Pancreas (tissue), 10 donors: ENCODE data around the gene AUH. TPM values are rescaled to one million over a fixed set of nuclear protein-coding genes. Genes with fewer than 3 reads are reported as not detected.

ENCODE experiments used
- ATAC-seq, 4 donors: fragments of 200-7000 bp; cut with Tn5 transposase; one replicate each; pipeline versions ENCODE4 v1.8.0 to v1.9.1; 2020; ENCODE audit warnings: mild to moderate bottlenecking in 4 of 4, moderate library complexity in 4 of 4
- DNase-seq, 6 donors: peaks; one replicate each; pipeline ENCODE4 v3.0.0-alpha.2; 2020
- FAIRE-seq: peaks from 2 replicates; lab custom pipeline; 2012; peaks lifted over from hg19 to GRCh38; lab: Jason Lieb, UNC
- H3K27ac ChIP-seq, 4 donors: fragments of 200-600 bp; sonication (generic); 1 replicate in 3 of 4; 2 replicates in 1 of 4; pipeline versions ENCODE4 v1.5.0 to v1.8.0; 2020
- H3K27me3 ChIP-seq, 4 donors: fragments of 200-600 bp; one replicate each; pipeline ENCODE4 v1.8.0; 2021
- H3K36me3 ChIP-seq, 3 donors: fragments of 200-600 bp; sonication (generic) in 1 of 3; one replicate each; pipeline versions ENCODE4 v1.5.0 to v1.8.0; 2020 to 2021
- H3K4me1 ChIP-seq, 3 donors: fragments of 200-600 bp; one replicate each; pipeline ENCODE4 v1.8.0; 2021
- H3K4me3 ChIP-seq, 4 donors: fragments of 200-600 bp; sonication (generic) in 2 of 4; one replicate each; pipeline versions ENCODE4 v1.5.0 to v1.8.0; 2020 to 2021
- H3K9me3 ChIP-seq, 4 donors: fragments of 200-600 bp; one replicate each; pipeline ENCODE4 v1.8.0; 2021
- CTCF ChIP-seq, 4 donors: fragments of 200-600 bp; sonication (generic) in 3 of 4; IDR thresholded peaks; one replicate each; pipeline versions ENCODE4 v1.5.0 to v1.8.0; 2021; ENCODE audit warnings: antibody characterized with exemption in 4 of 4
- WGBS, 2 donors: extraction: QIAGEN DNeasy Blood & Tissue Kit; methylation state at CpG; one replicate each; pipeline ENCODE4 v1.1.7; 2013; 5-methylcytosine and 5-hydroxymethylcytosine counted together
- intact Hi-C, 3 donors: fragments of 100-400 bp; cut with DNase I; formaldehyde crosslinking; loops; one replicate each; pipeline versions ENCODE4 v1.11.1 to v1.14.2; 2022
- polyA plus RNA-seq, 2 donors: library from polyadenylated mRNA; stranded (reverse); fragments of 200-250 nt; gene quantifications; one replicate each; pipeline ENCODE4 v1.2.3, GENCODE V29; 2013
- total RNA-seq, 6 donors: library from RNA; stranded (reverse); fragmentation: NEBNext Ultra II Directional in 4 of 6; extraction: Animal tissue kit (Norgen Biotek cat#: 25700) in 4 of 6; gene quantifications; one replicate each; pipeline versions ENCODE4 v1.2.1 to v1.2.4, GENCODE V29; 2021 to 2023
- donor health status: healthy with polysubstance abuse.
- donor health status: DM: no; HTN: no; CAD: no; lungs with moderate emphysema.
- donor health status: DM: no; HTN: no; CAD: no.
- donor health status: control.
- donor health status: control.
- donor health status: Bipolar disorder and iron deficiency.
- donor health status: DM: yes; HTN: yes; CAD: no.
- donor health status: DM: no; HTN: no; CAD: no.
- donor health status: DM: no; HTN: no; CAD: no.
- donor health status: DM: yes; HTN: yes; CAD: no.

Gene AUH
- total and polyA plus RNA-seq, 8 donors: 11.2 to 19.5 (median 14.7) TPM

- Histone ChIP-seq H3K4me3 (no peak overlapping the region), H3K27ac (no peak overlapping the region), H3K4me1 (no peaks in the 10 kb centered on the region), H3K9me3 (no peaks in the 10 kb centered on the region), H3K27me3 (no peaks in the 10 kb centered on the region), H3K36me3 (no peaks in the 10 kb centered on the region)
- FAIRE-seq (no peak), ATAC-seq (no peak), DNase-seq (no peak)
- WGBS, 2 donors: 92 to 93% methylated on average over 5 of the region's 5 CpGs
- TF ChIP-seq CTCF (IDR thresholded peaks at IDR 0.05): no peak
- intact Hi-C loops: no loop called here
Measured at GRCh38 chr9:91223000-91223399, 138.7 kb downstream of the AUH start.

- H3K4me1 ChIP-seq: no peaks in the 10 kb centered on the region
- ATAC-seq (no peak), FAIRE-seq (no peak), DNase-seq (no peak)
- no peak overlapping the region for H3K27ac ChIP-seq
- intact Hi-C loops: no loop called here
- H3K9me3 ChIP-seq: no peaks in the 10 kb centered on the region
- WGBS, 2 donors: 92 to 93% methylated on average over 6 of the region's 6 CpGs
- H3K4me3 ChIP-seq: no peak overlapping the region
- H3K36me3 ChIP-seq: peaks cover 0 to 4% (median 0%) of the 10 kb centered on the region in 3 donors
- no peaks in the 10 kb centered on the region for H3K27me3 ChIP-seq
- no peak for TF ChIP-seq CTCF (IDR thresholded peaks at IDR 0.05)
Measured at GRCh38 chr9:91222457-91222856, 139.3 kb downstream of the AUH start.

GRCh38 chr9:91221332-91221731 lies 140.4 kb downstream of the AUH start:
- H3K36me3 ChIP-seq: peaks cover 0 to 4% (median 0%) of the 10 kb centered on the region in 3 donors
- DNase-seq (no peak), FAIRE-seq (no peak), ATAC-seq (peak in 1 of 4 donors; percentile 43)
- H3K4me3 ChIP-seq: no peak overlapping the region
- WGBS, 2 donors: 87 to 88% methylated on average over 6 of the region's 6 CpGs
- H3K27ac ChIP-seq: no peak overlapping the region
- intact Hi-C loops: no loop called here
- H3K9me3 ChIP-seq: no peaks in the 10 kb centered on the region
- no peaks in the 10 kb centered on the region for H3K4me1 ChIP-seq
- TF ChIP-seq CTCF (IDR thresholded peaks at IDR 0.05): no peak
- H3K27me3 ChIP-seq: no peaks in the 10 kb centered on the region

- DNase-seq (no peak), ATAC-seq (peak in 1 of 4 donors; percentile 19), FAIRE-seq (no peak)
- Histone ChIP-seq H3K36me3 (peaks cover 0 to 4% (median 0%) of the 10 kb centered on the region in 3 donors), H3K4me1 (no peaks in the 10 kb centered on the region), H3K27me3 (no peaks in the 10 kb centered on the region), H3K9me3 (no peaks in the 10 kb centered on the region), H3K4me3 (no peak overlapping the region), H3K27ac (no peak overlapping the region)
- 91 to 94% methylated on average over 12 of the region's 12 CpGs for WGBS, 2 donors
- intact Hi-C loops: no loop called here
- no peak for TF ChIP-seq CTCF (IDR thresholded peaks at IDR 0.05)
Measured at GRCh38 chr9:91220491-91221135, 141.1 kb downstream of the AUH start.

GRCh38 chr9:91220021-91220420 lies 141.7 kb downstream of the AUH start:
- Histone ChIP-seq H3K9me3 (no peaks in the 10 kb centered on the region), H3K27ac (no peak overlapping the region), H3K4me3 (no peak overlapping the region), H3K4me1 (no peaks in the 10 kb centered on the region), H3K27me3 (no peaks in the 10 kb centered on the region), H3K36me3 (peaks cover 0 to 4% (median 0%) of the 10 kb centered on the region in 3 donors)
- intact Hi-C loops: no loop called here
- no peak for TF ChIP-seq CTCF (IDR thresholded peaks at IDR 0.05)
- no peak for FAIRE-seq
- whole genome bisulfite sequencing, 2 donors: 82 to 94% methylated on average over 4 of the region's 4 CpGs
- ATAC-seq: no peak
- DNase-seq: no peak
